ENCODE measurements around the gene SYT4. TPM values are rescaled to one million over a fixed set of nuclear protein-coding genes. Genes with fewer than 3 reads are reported as not detected.

The SYT4 gene
- total RNA-seq, 1 experiment from 2014 or later: 1.7 TPM

GRCh38 chr18:43314941-43315340 lies 37.7 kb upstream of the SYT4 start:
- peaks cover 3% of the 10 kb centered on the region; the same call in 1 of the 2 replicates for H3K4me1 Mint-ChIP-seq
- no peaks in the 10 kb centered on the region for H3K36me3 Mint-ChIP-seq
- H3K27me3 Mint-ChIP-seq (ENCODE audit: low read depth): no peaks in the 10 kb centered on the region
- ATAC-seq (no peak), DNase-seq (ENCODE audit: low spot score) (no peak)
- ChIA-PET CTCF (no interaction called here), POLR2A (no interaction called here)
- H3K27ac Mint-ChIP-seq: no peak overlapping the region
- H3K9me3 Mint-ChIP-seq: no peaks in the 10 kb centered on the region
- TF ChIP-seq FOXP4 (CRISPR knock-in tag; IDR thresholded peaks at IDR 0.05) (no peak), E2F5 (CRISPR knock-in tag; IDR thresholded peaks at IDR 0.05) (no peak), RORB (CRISPR knock-in tag; IDR thresholded peaks at IDR 0.05) (no peak), ZMAT4 (CRISPR knock-in tag; IDR thresholded peaks at IDR 0.05) (no peak), FOXK1 (CRISPR knock-in tag; IDR thresholded peaks at IDR 0.05) (no peak), OVOL2 (CRISPR knock-in tag; IDR thresholded peaks at IDR 0.05; ENCODE audit: borderline replicate concordance) (no peak), CBFB (CRISPR knock-in tag; IDR thresholded peaks at IDR 0.05; ENCODE audit: low read depth) (no peak), ZNF671 (CRISPR knock-in tag; IDR thresholded peaks at IDR 0.05) (no peak), ARID4B (CRISPR knock-in tag; IDR thresholded peaks at IDR 0.05; ENCODE audit: borderline replicate concordance) (no peak), ZNF317 (CRISPR knock-in tag; IDR thresholded peaks at IDR 0.05; ENCODE audit: borderline replicate concordance, low read depth) (no peak), ZBTB21 (CRISPR knock-in tag; IDR thresholded peaks at IDR 0.05; ENCODE audit: borderline replicate concordance) (no peak), MAX (CRISPR knock-in tag; IDR thresholded peaks at IDR 0.05) (no peak), ZNF396 (CRISPR knock-in tag; IDR thresholded peaks at IDR 0.05; ENCODE audit: borderline replicate concordance) (no peak), SOX15 (CRISPR knock-in tag; IDR thresholded peaks at IDR 0.05) (no peak), NFATC4 (CRISPR knock-in tag; IDR thresholded peaks at IDR 0.05) (no peak)
- H3K4me3 Mint-ChIP-seq: no peak overlapping the region

GRCh38 chr18:43312891-43313290 lies 35.6 kb upstream of the SYT4 start:
- H3K4me3 Mint-ChIP-seq: no peak overlapping the region
- H3K27ac Mint-ChIP-seq: no peak overlapping the region
- CTCF ChIA-PET: no interaction called here
- ATAC-seq (no peak), DNase-seq (ENCODE audit: low spot score) (no peak)
- no peaks in the 10 kb centered on the region for H3K9me3 Mint-ChIP-seq
- no peaks in the 10 kb centered on the region for H3K36me3 Mint-ChIP-seq
- H3K27me3 Mint-ChIP-seq (ENCODE audit: low read depth): no peaks in the 10 kb centered on the region
- peaks cover 3% of the 10 kb centered on the region; the same call in 1 of the 2 replicates for H3K4me1 Mint-ChIP-seq
- POLR2A ChIA-PET: no interaction called here
- TF ChIP-seq ZNF232 (CRISPR knock-in tag; IDR thresholded peaks at IDR 0.05) (no peak), HMGA2 (CRISPR knock-in tag; IDR thresholded peaks at IDR 0.05) (no peak), NFE2L1 (CRISPR knock-in tag; IDR thresholded peaks at IDR 0.05) (no peak), ZSCAN18 (CRISPR knock-in tag; IDR thresholded peaks at IDR 0.05) (no peak), ZNF138 (CRISPR knock-in tag; conservative IDR thresholded peaks at IDR 0.05) (no peak), ZNF671 (CRISPR knock-in tag; IDR thresholded peaks at IDR 0.05) (no peak), AFF4 (CRISPR knock-in tag; IDR thresholded peaks at IDR 0.05; ENCODE audit: borderline replicate concordance) (no peak), CREM (CRISPR knock-in tag; IDR thresholded peaks at IDR 0.05) (no peak), ZNF396 (CRISPR knock-in tag; IDR thresholded peaks at IDR 0.05; ENCODE audit: borderline replicate concordance) (no peak), ELF4 (CRISPR knock-in tag; IDR thresholded peaks at IDR 0.05; ENCODE audit: low read depth) (no peak), CREB1 (CRISPR knock-in tag; IDR thresholded peaks at IDR 0.05) (no peak)

Measured in WTC11 (cell line).